Lung microvascular endothelial cell (primary cell): ENCODE data around the gene ATP8B2. TPM values are rescaled to one million over a fixed set of nuclear protein-coding genes. Genes with fewer than 3 reads are reported as not detected.
"Not testable (repeated sequence)": the region's sequence is repeated elsewhere in the genome, so short reads cannot be mapped to it uniquely, and the experiment has no call there.

Source experiments
- DNase-seq, 2 donors: peaks; one replicate each; pipeline versions ENCODE4 v3.0.0 to v3.0.0-alpha.2; 2010; ENCODE audit warnings: low read depth in 2 of 2
- total RNA-seq: library from RNA; depleted of rRNA; stranded (reverse); fragments of >200 nt; gene quantifications from 2 replicates; pipeline ENCODE4 v1.2.1, GENCODE V29; 2014

Gene ATP8B2
- total RNA-seq, 1 donor from 2014 or later, result 54.4 TPM

GRCh38 chr1:154347961-154348360 is 22.6 kb downstream of the ATP8B2 start:
- DNase-seq, result no peak

DNA sequence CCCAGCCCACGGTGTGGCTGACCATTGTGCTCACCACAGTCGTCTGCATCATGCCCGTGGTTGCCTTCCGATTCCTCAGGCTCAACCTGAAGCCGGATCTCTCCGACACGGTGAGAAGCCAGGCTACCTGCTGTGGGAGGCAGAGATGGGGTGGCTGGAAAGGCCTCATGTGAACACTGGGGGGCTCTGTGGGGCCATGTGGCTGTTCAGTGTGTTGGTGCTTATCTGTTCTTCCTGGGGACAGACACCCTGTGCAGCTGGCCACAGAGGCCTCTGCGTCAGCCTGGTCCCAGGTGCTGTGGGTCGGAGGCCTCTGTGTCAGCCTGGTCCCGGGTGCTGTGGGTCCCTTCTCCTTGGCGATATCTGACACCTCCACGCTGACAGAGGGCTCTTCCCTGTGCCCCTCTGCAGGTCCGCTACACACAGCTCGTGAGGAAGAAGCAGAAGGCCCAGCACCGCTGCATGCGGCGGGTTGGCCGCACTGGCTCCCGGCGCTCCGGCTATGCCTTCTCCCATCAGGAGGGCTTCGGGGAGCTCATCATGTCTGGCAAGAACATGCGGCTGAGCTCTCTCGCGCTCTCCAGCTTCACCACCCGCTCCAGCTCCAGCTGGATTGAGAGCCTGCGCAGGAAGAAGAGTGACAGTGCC is 23.2 kb downstream of the ATP8B2 start:
- DNase-seq, result no peak

DNA sequence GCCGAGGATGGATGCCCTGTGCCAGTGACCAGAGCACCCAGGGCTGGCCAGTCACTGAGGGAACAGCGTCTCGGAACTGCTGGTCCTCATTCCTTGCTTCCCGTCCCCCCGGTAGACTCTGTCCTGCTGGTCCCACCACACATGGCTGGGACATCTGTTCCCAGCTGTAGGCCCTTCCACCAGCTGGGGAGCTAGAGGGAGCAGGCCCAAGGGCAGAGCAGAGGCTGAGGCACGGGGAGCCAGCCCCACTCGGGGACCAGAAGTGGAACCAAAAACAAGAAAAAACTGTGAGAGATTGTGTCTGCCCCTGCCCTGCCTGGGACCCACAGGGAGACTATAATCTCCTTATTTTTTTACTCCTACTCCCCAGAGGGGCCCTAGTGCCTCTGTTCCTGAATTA is 23.8 kb downstream of the ATP8B2 start:
- DNase-seq, result no peak

GRCh38 chr1:154350383-154350782 is 25.1 kb downstream of the ATP8B2 start:
- DNase-seq, result no peak

DNA sequence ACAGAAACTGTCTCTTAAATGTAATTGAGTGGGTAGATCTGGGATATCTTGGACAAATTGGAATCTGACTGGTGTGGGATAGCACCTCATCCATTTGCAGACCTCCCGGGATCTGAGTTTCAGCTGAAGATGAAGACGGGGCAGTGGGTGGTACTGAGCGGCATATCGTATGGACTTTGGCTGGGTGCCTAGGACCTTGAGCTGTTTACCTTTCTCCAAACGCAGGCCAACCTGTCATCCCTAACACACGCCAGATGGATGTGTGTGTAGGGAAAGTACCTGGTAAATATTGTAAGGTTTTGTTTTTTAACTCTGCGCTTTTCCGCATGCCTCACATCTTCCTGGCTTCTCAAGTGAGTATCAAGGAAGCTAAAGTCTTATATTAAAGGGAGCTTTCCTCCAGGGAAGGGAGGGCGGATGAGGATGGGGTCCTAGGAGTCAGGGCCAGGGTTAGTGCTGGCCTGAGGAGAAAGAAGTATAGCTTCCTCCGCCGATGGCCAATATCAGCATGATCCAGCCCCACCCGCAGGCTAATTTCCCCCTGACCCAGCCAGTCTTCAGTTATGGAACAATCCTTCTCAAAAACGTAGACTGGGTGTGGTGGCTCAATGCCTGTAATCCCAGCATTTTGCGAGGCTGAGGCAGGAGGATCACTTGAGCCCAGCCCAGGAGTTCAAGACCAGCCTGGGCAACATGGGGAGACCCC is 26.2 kb downstream of the ATP8B2 start:
- no peak for DNase-seq

DNA sequence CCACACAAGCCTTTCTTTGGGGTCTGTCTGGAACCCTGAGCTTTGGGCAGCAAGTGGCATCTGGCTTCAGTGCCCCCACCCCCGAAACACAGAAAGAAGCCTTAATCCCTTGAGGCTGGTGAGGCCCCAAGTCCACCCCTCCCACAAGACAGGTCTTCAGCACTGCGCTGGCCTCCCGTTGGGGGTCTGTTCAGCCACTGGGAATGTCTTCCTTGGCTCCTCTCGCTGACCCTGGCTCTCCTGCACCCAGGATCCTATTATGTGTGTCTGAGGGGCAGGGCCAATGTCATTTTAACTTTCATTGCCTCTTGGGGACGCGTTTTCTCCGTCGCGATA is 26.9 kb downstream of the ATP8B2 start:
- no peak for DNase-seq

- peak in 1 of 2 donors; percentile 40 for DNase-seq
Observed at GRCh38 chr1:154352581-154353459, 27.5 kb downstream of the ATP8B2 start.

DNA sequence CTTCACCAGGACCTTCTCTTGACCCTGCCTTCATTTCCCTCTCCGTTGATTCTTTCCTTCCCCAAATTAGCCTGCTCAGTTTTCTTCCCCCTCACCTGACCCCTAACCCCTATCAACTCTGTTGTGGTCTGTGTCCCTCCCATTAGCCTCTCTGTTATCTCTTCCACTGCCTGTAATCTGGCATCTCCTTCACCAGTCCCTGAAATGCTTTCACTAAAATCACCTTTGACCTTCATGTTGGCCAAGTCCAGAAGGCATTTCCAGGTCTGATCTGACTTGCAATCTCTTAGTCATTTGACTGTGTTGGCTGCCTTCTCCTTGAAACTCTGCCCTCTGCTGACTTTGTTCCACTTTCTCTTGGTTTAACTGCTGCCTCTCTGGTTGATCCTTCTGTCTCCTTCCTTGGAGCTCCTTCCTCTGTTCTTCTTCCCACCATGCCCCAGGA is 28.2 kb downstream of the ATP8B2 start:
- DNase-seq, result peak in 1 of 2 donors; percentile 65

- no peak for DNase-seq
Observed at GRCh38 chr1:154353966-154354365, 28.6 kb downstream of the ATP8B2 start.

- DNase-seq, result no peak
Observed at GRCh38 chr1:154358519-154358918, 33.2 kb downstream of the ATP8B2 start.

DNA sequence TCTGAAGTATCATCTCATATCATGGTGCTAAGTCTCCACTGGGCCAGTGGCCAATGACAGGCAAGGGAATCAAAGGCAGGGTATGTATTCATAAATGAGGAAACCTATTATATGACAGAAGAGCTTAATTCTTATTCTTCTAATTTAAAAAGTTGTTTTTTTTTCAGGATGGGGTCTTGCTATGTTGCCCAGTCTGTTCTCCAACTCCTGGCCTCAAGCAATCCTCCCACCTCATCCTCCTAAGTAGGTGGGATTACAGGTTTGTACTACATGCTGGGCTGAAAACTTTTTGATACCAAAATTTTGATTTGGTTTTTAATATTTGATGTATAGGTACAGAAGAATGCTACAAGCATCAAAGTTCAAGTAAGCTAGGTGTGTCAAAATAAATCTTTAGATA is 35.0 kb downstream of the ATP8B2 start:
- DNase-seq, result no peak

GRCh38 chr1:154360881-154361280 is 35.6 kb downstream of the ATP8B2 start:
- not testable (repeated sequence) for DNase-seq

DNA sequence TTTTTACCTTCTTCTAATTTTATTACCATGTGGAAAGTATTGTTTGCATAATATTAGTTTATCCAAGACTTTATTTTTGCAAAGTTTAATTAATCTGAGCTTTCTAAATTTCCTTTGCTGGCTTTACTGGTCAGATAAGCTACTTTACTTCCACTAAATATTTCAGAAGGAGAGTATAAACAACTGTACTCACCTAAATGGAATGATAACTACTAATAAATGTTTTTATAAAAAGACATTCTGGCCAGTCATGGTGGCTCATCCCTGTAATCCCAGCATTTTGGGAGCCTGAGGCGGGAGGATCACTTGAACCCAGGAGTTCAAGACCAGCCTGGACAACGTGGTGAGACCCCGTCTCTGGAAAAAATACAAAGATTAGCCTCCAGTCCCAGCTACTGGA is 36.0 kb downstream of the ATP8B2 start:
- no peak for DNase-seq

- DNase-seq, result no peak
Observed at GRCh38 chr1:154371436-154371835, 46.1 kb downstream of the ATP8B2 start.

DNA sequence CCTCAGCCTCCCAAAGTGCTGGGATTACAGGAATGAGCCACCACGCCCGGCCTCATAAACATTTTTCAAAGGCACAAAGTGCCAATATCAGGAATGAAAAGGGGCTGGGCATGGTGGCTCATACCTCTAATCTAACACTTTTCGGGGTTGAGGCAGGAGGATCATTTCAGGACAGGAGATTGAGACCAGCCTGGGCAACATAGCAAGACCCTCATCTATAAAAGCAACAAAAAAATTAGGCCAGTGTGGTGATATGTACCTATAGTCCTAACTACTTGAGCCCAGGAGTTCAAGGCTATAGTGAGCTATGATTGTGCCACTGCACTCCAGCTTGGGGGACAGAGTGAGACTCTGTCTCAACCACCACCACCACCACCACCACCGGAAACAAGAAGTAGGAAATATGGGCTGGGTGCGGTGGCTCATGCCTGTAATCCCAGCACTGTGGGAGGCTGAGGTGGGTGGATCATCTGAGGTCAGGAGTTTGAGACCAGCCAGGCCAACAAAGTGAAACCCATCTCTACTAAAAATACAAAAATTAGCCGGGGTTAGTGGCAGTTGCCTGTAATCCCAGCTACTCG is 48.5 kb downstream of the ATP8B2 start:
- not testable (repeated sequence) for DNase-seq

GRCh38 chr1:154379301-154379700 is 54.0 kb downstream of the ATP8B2 start:
- DNase-seq, result no peak

GRCh38 chr1:154384650-154385489 is 59.5 kb downstream of the ATP8B2 start:
- DNase-seq, result no peak

- no peak for DNase-seq
Observed at GRCh38 chr1:154386643-154387352, 61.5 kb downstream of the ATP8B2 start.

DNA sequence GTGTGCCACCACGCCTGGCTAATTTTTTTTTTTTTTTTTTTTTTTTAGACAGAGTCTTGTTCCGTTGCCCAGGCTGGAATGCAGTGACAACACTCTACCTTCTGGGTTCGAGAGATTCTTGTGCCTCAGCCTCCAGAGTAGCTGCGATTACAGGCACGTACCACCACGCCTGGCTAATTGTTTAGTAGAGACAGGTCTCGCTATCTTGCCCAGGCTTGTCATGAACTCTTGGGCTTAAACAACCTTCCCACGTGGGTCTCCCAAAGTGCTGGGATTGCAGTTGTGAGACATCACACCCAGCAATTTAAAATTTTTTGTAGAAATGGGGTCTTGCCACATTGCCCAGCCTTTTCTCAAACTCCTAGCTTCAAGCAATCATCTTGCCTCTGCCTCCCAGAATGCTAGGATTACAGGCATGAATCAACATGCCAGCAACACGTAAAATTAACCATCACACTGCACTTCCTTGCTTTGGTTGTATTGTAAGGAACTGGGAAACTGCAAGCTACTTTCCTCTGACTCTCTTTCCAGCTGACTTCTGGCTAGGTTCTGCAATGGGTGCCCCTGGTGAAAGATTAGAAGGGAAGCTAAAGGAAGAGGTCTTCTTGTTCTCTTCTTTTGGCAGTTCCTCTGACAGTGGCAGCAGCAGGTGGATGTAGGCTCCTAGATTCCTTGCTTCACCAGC is 65.9 kb downstream of the ATP8B2 start:
- DNase-seq, result no peak

- DNase-seq, result no peak
Observed at GRCh38 chr1:154398141-154398540, 72.8 kb downstream of the ATP8B2 start.
